ENCODE results near the gene HSD3B1. TPM values are rescaled to one million over a fixed set of nuclear protein-coding genes. Genes with fewer than 3 reads are reported as not detected.

Gene HSD3B1
- total and polyA plus RNA-seq, 9 donors, result 0.06 to 69.2 TPM; not detected in 7

GRCh38 chr1:119467219-119467618, 39.8 kb upstream of the HSD3B1 start:
- no peak for DNase-seq
- 96% methylated on average over 1 of the region's 1 CpG for WGBS, 3 donors
- intact Hi-C loops (cut with DNase I), result no loop called here
- Histone ChIP-seq H3K27me3 (no peaks in the 10 kb centered on the region), H3K9me3 (no peaks in the 10 kb centered on the region), H3K4me1 (ENCODE audit: insufficient read depth) (no peaks in the 10 kb centered on the region), H3K36me3 (no peaks in the 10 kb centered on the region), H3K4me3 (no peak overlapping the region), H3K27ac (no peak overlapping the region)
- TF ChIP-seq CTCF (IDR thresholded peaks at IDR 0.05) (no peak), POLR2A (IDR thresholded peaks at IDR 0.05) (no peak), EP300 (IDR thresholded peaks at IDR 0.05) (no peak)

GRCh38 chr1:119467857-119468668, 38.9 kb upstream of the HSD3B1 start:
- H3K9me3 ChIP-seq, result no peaks in the 10 kb centered on the region
- intact Hi-C loops (cut with DNase I), result no loop called here
- no peak overlapping the region for H3K27ac ChIP-seq
- no peak for TF ChIP-seq POLR2A (IDR thresholded peaks at IDR 0.05)
- no peak for TF ChIP-seq EP300 (IDR thresholded peaks at IDR 0.05)
- no peak for TF ChIP-seq CTCF (IDR thresholded peaks at IDR 0.05)
- WGBS, 3 donors, result 37 to 67% (median 46%) methylated on average over 4 of the region's 4 CpGs
- no peak overlapping the region for H3K4me3 ChIP-seq
- H3K4me1 ChIP-seq (ENCODE audit: insufficient read depth), result no peaks in the 10 kb centered on the region
- H3K27me3 ChIP-seq, result no peaks in the 10 kb centered on the region
- H3K36me3 ChIP-seq, result no peaks in the 10 kb centered on the region
- no peak for DNase-seq

- Histone ChIP-seq H3K4me1 (ENCODE audit: insufficient read depth) (no peaks in the 10 kb centered on the region), H3K27me3 (no peaks in the 10 kb centered on the region), H3K4me3 (no peak overlapping the region), H3K9me3 (no peaks in the 10 kb centered on the region), H3K36me3 (no peaks in the 10 kb centered on the region), H3K27ac (no peak overlapping the region)
- WGBS, 3 donors, result 73 to 85% (median 82%) methylated on average over 1 of the region's 1 CpG
- DNase-seq, result no peak
- intact Hi-C loops (cut with DNase I), result no loop called here
- TF ChIP-seq CTCF (IDR thresholded peaks at IDR 0.05), result no peak
- no peak for TF ChIP-seq EP300 (IDR thresholded peaks at IDR 0.05)
- no peak for TF ChIP-seq POLR2A (IDR thresholded peaks at IDR 0.05)
Observed at GRCh38 chr1:119469741-119470140, 37.3 kb upstream of the HSD3B1 start.

GRCh38 chr1:119470377-119470776, 36.6 kb upstream of the HSD3B1 start:
- intact Hi-C loops (cut with DNase I), result no loop called here
- H3K27me3 ChIP-seq, result no peaks in the 10 kb centered on the region
- no peak for DNase-seq

More at GRCh38 chr1:119470377-119470776, 36.6 kb upstream of the HSD3B1 start:
- Histone ChIP-seq H3K4me1 (ENCODE audit: insufficient read depth) (no peaks in the 10 kb centered on the region), H3K27ac (no peak overlapping the region), H3K4me3 (no peak overlapping the region), H3K36me3 (no peaks in the 10 kb centered on the region), H3K9me3 (no peaks in the 10 kb centered on the region)
- no peak for TF ChIP-seq CTCF (IDR thresholded peaks at IDR 0.05)
- no peak for TF ChIP-seq POLR2A (IDR thresholded peaks at IDR 0.05)
- no peak for TF ChIP-seq EP300 (IDR thresholded peaks at IDR 0.05)
- WGBS, 3 donors, result 90 to 95% (median 95%) methylated on average over 3 of the region's 3 CpGs
